ENCODE results near the gene CCT7. TPM values are rescaled to one million over a fixed set of nuclear protein-coding genes. Genes with fewer than 3 reads are reported as not detected.

CCT7 gene
- total RNA-seq, 2 donors from 2014 or later: 347 to 391 TPM

- Mint-ChIP-seq H3K27ac (no peak overlapping the region), H3K4me3 (no peak overlapping the region), H3K4me1 (no peaks in the 10 kb centered on the region), H3K9me3 (no peaks in the 10 kb centered on the region), H3K27me3 (ENCODE audit: insufficient read depth) (no peaks in the 10 kb centered on the region), H3K36me3 (ENCODE audit: low read depth) (peaks cover 53% of the 10 kb centered on the region)
- TF ChIP-seq CTCF (conservative IDR thresholded peaks at IDR 0.05): no peak
- no peak overlapping the region for H3K27ac ChIP-seq (ENCODE audit: low read depth, low read length)
- WGBS, 2 experiments (ENCODE audit: insufficient coverage in 1 of 2, insufficient read length in 1 of 2): 92 to 93% methylated on average over 3 of the region's 3 CpGs
- no peak overlapping the region for H3K4me3 ChIP-seq (ENCODE audit: low read length)
- H3K9me3 ChIP-seq (ENCODE audit: control insufficient read depth, low read length): no peaks in the 10 kb centered on the region
- no peaks in the 10 kb centered on the region for H3K27me3 ChIP-seq (ENCODE audit: control insufficient read depth, insufficient read depth, low read length, poor library complexity, severe bottlenecking)
- DNase-seq: peak; percentile 44
- H3K4me1 ChIP-seq (ENCODE audit: control insufficient read depth, insufficient read depth, low read length): no peaks in the 10 kb centered on the region
- peaks cover 61% of the 10 kb centered on the region for H3K36me3 ChIP-seq (ENCODE audit: control insufficient read depth, insufficient read depth, low read length)
- H3K9ac ChIP-seq (ENCODE audit: extremely low read depth, low read length, poor library complexity, severe bottlenecking): no peak overlapping the region
These were observed 19.8 kb downstream of the CCT7 start for GRCh38 chr2:73253901-73254300.

GRCh38 chr2:73254343-73255006 lies 20.4 kb downstream of the CCT7 start:
- Histone ChIP-seq H3K27me3 (ENCODE audit: control insufficient read depth, insufficient read depth, low read length, poor library complexity, severe bottlenecking) (no peaks in the 10 kb centered on the region), H3K36me3 (ENCODE audit: control insufficient read depth, insufficient read depth, low read length) (peaks cover 55% of the 10 kb centered on the region), H3K9me3 (ENCODE audit: control insufficient read depth, low read length) (no peaks in the 10 kb centered on the region), H3K27ac (ENCODE audit: low read depth, low read length) (no peak overlapping the region), H3K4me1 (ENCODE audit: control insufficient read depth, insufficient read depth, low read length) (no peaks in the 10 kb centered on the region), H3K4me3 (ENCODE audit: low read length) (no peak overlapping the region), H3K9ac (ENCODE audit: extremely low read depth, low read length, poor library complexity, severe bottlenecking) (no peak overlapping the region)
- Mint-ChIP-seq H3K9me3 (no peaks in the 10 kb centered on the region), H3K27me3 (ENCODE audit: insufficient read depth) (no peaks in the 10 kb centered on the region), H3K36me3 (ENCODE audit: low read depth) (peaks cover 48% of the 10 kb centered on the region), H3K4me1 (no peaks in the 10 kb centered on the region), H3K27ac (no peak overlapping the region), H3K4me3 (no peak overlapping the region)
- no peak for TF ChIP-seq CTCF (conservative IDR thresholded peaks at IDR 0.05)
- 95 to 96% methylated on average over 5 to 7 of the region's 7 CpGs for WGBS, 2 experiments (ENCODE audit: insufficient coverage in 1 of 2, insufficient read length in 1 of 2)
- peak; percentile 34 for DNase-seq

- WGBS, 2 experiments (ENCODE audit: insufficient coverage in 1 of 2, insufficient read length in 1 of 2): 95 to 100% methylated on average over 2 to 4 of the region's 4 CpGs
- TF ChIP-seq CTCF (conservative IDR thresholded peaks at IDR 0.05): no peak
- peak; percentile 51 for DNase-seq
- Histone ChIP-seq H3K27ac (ENCODE audit: low read depth, low read length) (no peak overlapping the region), H3K9me3 (ENCODE audit: control insufficient read depth, low read length) (no peaks in the 10 kb centered on the region), H3K27me3 (ENCODE audit: control insufficient read depth, insufficient read depth, low read length, poor library complexity, severe bottlenecking) (no peaks in the 10 kb centered on the region), H3K4me1 (ENCODE audit: control insufficient read depth, insufficient read depth, low read length) (no peaks in the 10 kb centered on the region), H3K9ac (ENCODE audit: extremely low read depth, low read length, poor library complexity, severe bottlenecking) (no peak overlapping the region), H3K4me3 (ENCODE audit: low read length) (no peak overlapping the region), H3K36me3 (ENCODE audit: control insufficient read depth, insufficient read depth, low read length) (peaks cover 48% of the 10 kb centered on the region)
- no peaks in the 10 kb centered on the region for H3K27me3 Mint-ChIP-seq (ENCODE audit: insufficient read depth)
- H3K27ac Mint-ChIP-seq: no peak overlapping the region
- no peaks in the 10 kb centered on the region for H3K9me3 Mint-ChIP-seq
- H3K4me3 Mint-ChIP-seq: no peak overlapping the region
- peaks cover 42% of the 10 kb centered on the region for H3K36me3 Mint-ChIP-seq (ENCODE audit: low read depth)
- H3K4me1 Mint-ChIP-seq: no peaks in the 10 kb centered on the region
These were observed 21.0 kb downstream of the CCT7 start for GRCh38 chr2:73255007-73255644.

All from endodermal cell (in vitro differentiated cells).